Stimulated activated CD4-positive, alpha-beta T cell treated with anti-CD3 and anti-CD28 coated beads, TNF-alpha, amount 100 ng/mL, for 48 hours (primary cell): ENCODE measurements around the gene KLHL29.

Experiments used
- DNase-seq, 3 donors: peaks; one replicate each; pipeline ENCODE4 v3.0.0-alpha.2; 2020; ENCODE audit warnings: low read depth in 3 of 3

The KLHL29 gene

DNA sequence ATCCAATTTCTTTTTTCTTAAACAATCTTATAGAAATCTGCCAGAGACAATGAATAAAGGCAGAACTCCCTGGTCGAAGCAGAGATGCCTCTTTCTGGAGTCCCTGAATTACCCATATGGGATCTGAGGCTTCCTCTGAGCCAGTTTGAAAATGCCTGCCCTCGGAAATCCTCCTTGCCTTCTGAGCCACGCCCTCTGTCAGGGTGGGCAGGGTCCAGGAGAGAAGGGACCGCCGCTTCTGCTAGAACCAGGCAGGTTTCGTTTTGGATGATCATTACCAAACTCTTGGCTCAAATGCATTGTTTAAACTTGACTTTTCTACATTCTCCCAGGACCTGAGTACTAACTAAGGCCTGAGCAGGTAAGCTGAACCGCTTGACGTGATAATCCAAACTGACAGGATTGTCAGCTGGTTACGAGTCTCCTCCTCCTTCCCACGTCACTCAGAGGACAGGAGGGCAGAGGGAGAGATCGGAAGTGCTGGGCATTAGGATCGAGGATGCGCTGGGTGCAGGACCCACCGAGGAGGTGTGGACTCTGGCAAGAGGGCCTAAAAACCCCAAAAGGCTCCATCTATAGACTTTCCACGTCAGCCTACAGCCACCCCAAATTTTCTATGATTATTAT, 128.4 kb downstream of the KLHL29 start:
- no peak for DNase-seq

GRCh38 chr2:23513872-23514793, 129.2 kb downstream of the KLHL29 start:
- no peak for DNase-seq

- no peak for DNase-seq
Observed at GRCh38 chr2:23516520-23517256, 131.7 kb downstream of the KLHL29 start.

DNA sequence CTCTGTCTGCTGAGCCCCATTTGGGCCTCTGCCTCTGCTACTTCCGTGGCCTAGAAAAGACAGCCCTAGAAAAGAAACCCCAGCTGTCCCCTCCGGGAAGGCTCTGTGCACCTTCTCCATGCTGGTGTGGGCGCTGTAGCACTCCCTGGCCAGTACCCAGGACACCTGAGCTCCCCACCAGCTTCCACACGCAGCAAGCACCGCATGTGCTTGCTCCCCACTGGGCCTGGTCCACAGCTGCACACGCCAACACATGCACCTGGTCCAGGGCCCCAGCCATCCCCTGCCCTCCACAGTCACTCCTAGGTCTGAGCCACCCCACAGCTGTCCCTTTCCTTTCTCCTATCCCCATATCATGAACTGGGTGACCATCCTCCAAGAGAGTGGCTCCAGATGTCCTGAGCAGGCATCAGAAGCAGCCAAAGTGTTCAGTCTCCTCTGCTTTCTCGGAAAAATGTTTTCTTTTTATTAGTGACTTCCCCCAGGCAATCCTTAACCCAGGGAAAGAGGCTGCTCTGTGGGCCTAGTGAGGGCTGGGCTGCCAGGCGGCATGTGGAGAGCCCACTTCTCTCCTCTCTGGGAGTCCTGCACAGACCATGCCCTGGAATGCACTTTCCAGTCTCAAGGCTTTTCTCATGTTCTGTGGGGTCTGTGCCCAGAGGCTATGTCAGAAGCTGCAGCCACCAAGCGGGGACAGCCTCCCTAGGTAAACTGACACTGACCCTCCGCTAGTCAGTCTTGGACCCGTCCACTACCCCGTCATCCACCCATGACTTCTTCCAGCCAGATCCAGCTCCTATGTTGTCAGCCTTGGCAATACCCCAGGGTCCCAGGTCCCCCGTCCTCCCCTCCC, 133.7 kb downstream of the KLHL29 start:
- DNase-seq, result no peak

DNA sequence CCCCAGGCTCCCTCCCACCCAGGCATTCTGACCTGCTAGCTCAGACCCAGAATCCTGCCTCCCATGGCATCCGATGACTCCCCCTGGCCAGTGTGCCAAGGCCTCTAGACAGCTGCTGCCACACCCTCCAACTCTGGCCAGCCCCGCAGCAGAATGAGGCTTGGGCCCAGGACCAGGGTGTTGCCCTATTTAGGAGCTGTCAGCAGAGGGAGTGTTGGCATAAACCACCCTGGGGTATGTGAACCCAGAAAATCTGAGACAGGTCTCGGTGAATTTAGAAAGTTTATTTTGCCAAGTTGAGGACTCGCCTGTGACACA, 134.3 kb downstream of the KLHL29 start:
- DNase-seq, result no peak

GRCh38 chr2:23520256-23520655, 135.3 kb downstream of the KLHL29 start:
- DNase-seq, result no peak

DNA sequence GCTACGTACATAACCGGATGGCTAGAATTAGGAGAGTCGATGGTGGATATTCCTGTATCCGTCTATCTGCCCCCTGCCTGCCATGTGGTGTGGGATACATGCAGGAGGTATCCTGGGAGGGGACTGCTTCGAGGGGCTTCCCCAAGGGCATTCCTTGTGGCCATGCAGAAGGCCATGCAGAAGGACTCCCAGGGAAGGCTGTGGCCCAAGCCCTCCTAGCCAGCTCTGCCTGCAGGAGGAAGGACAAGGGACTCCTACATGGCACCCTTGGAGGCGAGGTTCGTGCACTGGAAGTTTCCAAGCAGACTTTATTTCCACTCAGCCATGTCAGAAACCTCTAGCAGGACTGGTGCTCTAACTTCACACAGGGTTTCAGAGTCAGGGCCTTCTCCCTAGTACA, 136.1 kb downstream of the KLHL29 start:
- DNase-seq, result no peak

- DNase-seq, result no peak
Observed at GRCh38 chr2:23522726-23523372, 137.9 kb downstream of the KLHL29 start.

GRCh38 chr2:23523373-23524260, 138.6 kb downstream of the KLHL29 start:
- DNase-seq, result no peak

- no peak for DNase-seq
Observed at GRCh38 chr2:23524261-23524706, 139.3 kb downstream of the KLHL29 start.

- DNase-seq, result no peak
Observed at GRCh38 chr2:23525137-23525765, 140.3 kb downstream of the KLHL29 start.

GRCh38 chr2:23526114-23526513, 141.1 kb downstream of the KLHL29 start:
- peak in 1 of 3 donors; percentile 9 for DNase-seq

DNA sequence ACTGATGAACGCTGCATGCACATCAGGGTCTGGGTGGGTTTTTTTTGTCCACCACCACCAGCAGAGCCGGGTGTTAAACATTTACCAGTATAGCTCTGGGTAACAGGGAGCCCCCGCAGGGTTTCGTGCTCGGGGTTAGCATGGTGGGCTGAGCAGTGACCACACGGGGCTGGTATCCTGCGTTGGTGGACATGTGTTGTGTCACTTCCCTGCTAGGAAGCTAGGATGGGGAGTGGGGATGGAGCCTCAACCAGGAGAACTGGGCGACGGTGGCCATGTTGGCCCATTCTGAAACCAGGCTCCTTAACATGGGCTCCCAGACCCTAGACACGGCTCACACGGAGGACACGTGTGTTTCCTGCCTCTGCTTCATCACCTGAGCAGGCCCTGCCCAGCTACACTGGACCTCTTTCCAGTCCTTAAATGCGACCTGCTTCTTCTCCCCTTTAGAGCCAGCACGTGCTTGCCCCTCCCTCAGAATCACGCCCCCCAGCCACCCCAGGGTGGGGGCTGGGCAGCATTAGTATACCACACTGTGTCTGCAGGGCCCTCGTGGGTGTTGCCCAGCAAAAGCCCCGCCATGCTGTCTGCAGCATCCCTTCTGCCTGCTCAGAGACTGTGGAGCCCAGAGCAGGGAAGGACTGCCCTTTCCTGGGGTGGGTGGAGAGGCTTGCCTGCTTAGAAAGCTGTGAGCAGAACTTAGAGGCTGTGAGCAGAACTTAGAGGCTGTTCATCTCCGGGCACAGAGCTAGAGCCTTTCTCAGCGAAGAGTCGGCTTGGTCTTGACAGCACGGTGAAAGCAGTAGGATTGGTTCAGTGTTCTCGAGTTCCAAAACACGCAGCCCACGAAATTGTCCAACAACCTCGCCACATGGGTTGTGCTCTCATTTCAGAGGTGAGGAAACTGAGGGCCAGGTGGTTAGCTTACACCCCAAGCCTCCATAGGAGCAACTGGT, 142.1 kb downstream of the KLHL29 start:
- no peak for DNase-seq

- no peak for DNase-seq
Observed at GRCh38 chr2:23528171-23528570, 143.2 kb downstream of the KLHL29 start.

GRCh38 chr2:23528690-23529089, 143.7 kb downstream of the KLHL29 start:
- DNase-seq, result no peak

DNA sequence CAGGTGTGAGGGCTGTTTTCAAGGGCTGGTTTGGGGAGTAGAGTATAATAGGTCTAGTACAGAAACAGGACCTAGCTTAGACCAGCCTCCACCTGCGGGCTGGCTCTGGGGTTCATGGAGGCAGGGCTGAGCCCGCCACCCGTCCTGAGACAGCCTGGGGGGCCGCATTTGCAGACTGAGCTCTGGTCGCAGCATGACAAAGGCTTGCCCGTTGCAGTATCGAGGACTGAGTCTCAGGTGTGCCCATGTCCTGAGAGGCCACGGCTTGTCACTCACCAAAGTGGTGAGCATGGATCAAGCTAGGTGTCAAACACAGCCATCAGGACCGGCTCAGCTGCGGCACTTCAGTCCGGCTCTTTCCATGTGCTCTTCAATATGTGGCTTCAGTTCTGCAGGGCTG, 144.7 kb downstream of the KLHL29 start:
- no peak for DNase-seq

- no peak for DNase-seq
Observed at GRCh38 chr2:23530206-23530908, 145.4 kb downstream of the KLHL29 start.

DNA sequence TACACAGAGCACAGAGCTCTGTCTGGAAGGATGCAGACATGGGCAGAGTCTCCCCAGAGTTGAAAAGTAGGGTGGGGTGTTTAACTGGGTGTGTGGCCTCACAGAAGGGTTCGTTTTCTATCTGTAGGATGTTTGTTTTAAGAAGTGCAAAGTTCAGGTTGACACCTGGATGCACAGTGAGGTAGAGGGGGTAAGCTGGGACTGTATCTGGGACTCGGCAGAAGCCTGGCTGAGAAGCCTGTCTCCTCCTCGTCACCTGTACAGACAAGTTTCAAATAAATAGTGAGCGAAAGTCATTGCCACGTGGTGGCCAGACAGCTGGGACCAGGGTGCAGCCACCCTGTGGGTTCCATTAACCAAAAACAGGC, 145.9 kb downstream of the KLHL29 start:
- no peak for DNase-seq
